Activated CD8-positive, alpha-beta memory T cell treated with anti-CD3 and anti-CD28 coated beads, Interleukin-2, amount 50 U/mL, for 4 hours (primary cell): ENCODE data around the gene CHCHD6.

Experiments used
- DNase-seq: peaks from one replicate; pipeline ENCODE4 v3.0.0-alpha.2; 2020

The CHCHD6 gene

GRCh38 chr3:126743781-126744180 is 39.7 kb downstream of the CHCHD6 start:
- no peak for DNase-seq

- no peak for DNase-seq
Measured at GRCh38 chr3:126745760-126746394, 41.8 kb downstream of the CHCHD6 start.

GRCh38 chr3:126746395-126747177 is 42.5 kb downstream of the CHCHD6 start:
- DNase-seq = no peak

GRCh38 chr3:126747768-126748167 is 43.7 kb downstream of the CHCHD6 start:
- no peak for DNase-seq

- no peak for DNase-seq
Measured at GRCh38 chr3:126748701-126749546, 44.9 kb downstream of the CHCHD6 start.

- DNase-seq = no peak
Measured at GRCh38 chr3:126749547-126749875, 45.5 kb downstream of the CHCHD6 start.

- DNase-seq = no peak
Measured at GRCh38 chr3:126749931-126750755, 46.1 kb downstream of the CHCHD6 start.

GRCh38 chr3:126750756-126751121 is 46.7 kb downstream of the CHCHD6 start:
- DNase-seq = no peak

GRCh38 chr3:126751611-126752302 is 47.7 kb downstream of the CHCHD6 start:
- no peak for DNase-seq

- DNase-seq = peak; percentile 45
Measured at GRCh38 chr3:126752303-126753190, 48.5 kb downstream of the CHCHD6 start.

- DNase-seq = no peak
Measured at GRCh38 chr3:126753191-126754160, 49.4 kb downstream of the CHCHD6 start.

- DNase-seq = no peak
Measured at GRCh38 chr3:126755866-126756265, 51.8 kb downstream of the CHCHD6 start.

- no peak for DNase-seq
Measured at GRCh38 chr3:126758026-126758425, 54.0 kb downstream of the CHCHD6 start.

- no peak for DNase-seq
Measured at GRCh38 chr3:126758882-126759281, 54.8 kb downstream of the CHCHD6 start.

GRCh38 chr3:126760541-126760940 is 56.5 kb downstream of the CHCHD6 start:
- no peak for DNase-seq

- DNase-seq = no peak
Measured at GRCh38 chr3:126763035-126763434, 59.0 kb downstream of the CHCHD6 start.

- DNase-seq = no peak
Measured at GRCh38 chr3:126765187-126766069, 61.4 kb downstream of the CHCHD6 start.

GRCh38 chr3:126766653-126767052 is 62.6 kb downstream of the CHCHD6 start:
- DNase-seq = no peak

GRCh38 chr3:126768903-126769302 is 64.9 kb downstream of the CHCHD6 start:
- DNase-seq = no peak
